ENCODE data around the gene ZNF507.

DNA sequence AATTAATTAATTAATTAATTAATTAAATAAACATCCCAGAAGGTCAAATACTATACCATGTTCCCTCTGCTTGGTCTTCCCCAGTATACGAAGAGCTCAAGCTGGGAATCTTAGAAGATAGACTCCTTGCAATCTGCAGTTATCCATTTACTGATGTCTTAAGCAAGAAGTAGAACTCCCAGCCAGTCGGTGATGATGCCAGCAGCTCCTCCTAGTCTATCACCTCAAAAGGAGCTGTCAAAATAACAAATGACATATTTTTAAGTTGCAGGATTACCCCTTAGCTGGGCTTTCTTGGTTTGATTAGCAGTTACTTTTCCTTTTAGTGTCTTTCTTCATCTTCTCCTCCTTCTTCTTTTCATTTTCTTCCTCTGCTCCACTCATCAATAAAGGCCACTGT is 6.0 kb upstream of the ZNF507 start:
- no peak for TF ChIP-seq EZH2phosphoT487 (IDR thresholded peaks at IDR 0.05; ENCODE audit: low read depth, severe bottlenecking, unreplicated experiment)
- TF ChIP-seq, protein P1, sequence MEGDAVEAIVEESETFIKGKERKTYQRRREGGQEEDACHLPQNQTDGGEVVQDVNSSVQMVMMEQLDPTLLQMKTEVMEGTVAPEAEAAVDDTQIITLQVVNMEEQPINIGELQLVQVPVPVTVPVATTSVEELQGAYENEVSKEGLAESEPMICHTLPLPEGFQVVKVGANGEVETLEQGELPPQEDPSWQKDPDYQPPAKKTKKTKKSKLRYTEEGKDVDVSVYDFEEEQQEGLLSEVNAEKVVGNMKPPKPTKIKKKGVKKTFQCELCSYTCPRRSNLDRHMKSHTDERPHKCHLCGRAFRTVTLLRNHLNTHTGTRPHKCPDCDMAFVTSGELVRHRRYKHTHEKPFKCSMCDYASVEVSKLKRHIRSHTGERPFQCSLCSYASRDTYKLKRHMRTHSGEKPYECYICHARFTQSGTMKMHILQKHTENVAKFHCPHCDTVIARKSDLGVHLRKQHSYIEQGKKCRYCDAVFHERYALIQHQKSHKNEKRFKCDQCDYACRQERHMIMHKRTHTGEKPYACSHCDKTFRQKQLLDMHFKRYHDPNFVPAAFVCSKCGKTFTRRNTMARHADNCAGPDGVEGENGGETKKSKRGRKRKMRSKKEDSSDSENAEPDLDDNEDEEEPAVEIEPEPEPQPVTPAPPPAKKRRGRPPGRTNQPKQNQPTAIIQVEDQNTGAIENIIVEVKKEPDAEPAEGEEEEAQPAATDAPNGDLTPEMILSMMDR (IDR thresholded peaks at IDR 0.05; ENCODE audit: poor library complexity), result no peak
- TF ChIP-seq EZH2 (IDR thresholded peaks at IDR 0.05; ENCODE audit: borderline replicate concordance), result no peak
